GM18499 (cell line): ENCODE results near the gene PRSS22.

Experiments
- ATAC-seq: cut with Tn5 transposase; IDR thresholded peaks from one replicate; pipeline ENCODE4 v1.9.1; 2021; ENCODE audit warnings: moderate number of reproducible peaks; ENCODE audit not compliant: insufficient read depth, unreplicated experiment

PRSS22 gene

DNA sequence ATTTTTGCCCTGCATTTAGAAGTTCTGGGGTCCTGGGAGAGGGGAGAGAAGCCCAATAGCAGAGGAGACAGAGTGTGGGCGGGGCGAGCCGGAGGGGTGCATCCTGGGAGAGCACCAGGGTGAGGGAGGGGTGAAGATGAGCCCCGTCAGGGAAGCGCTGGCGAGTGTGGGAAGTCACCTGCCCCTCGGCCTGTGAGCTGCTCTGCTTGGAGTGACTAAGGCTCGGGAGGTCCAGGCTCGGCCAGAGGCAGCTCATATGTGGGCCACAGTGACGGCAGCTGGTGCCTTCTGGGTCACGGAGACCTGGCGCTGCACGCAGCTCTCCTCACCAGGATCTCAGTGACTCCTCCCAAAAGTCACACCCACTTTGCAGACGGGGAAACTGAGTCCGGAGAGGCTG lies 26.8 kb downstream of the PRSS22 start:
- ATAC-seq, result no peak

DNA sequence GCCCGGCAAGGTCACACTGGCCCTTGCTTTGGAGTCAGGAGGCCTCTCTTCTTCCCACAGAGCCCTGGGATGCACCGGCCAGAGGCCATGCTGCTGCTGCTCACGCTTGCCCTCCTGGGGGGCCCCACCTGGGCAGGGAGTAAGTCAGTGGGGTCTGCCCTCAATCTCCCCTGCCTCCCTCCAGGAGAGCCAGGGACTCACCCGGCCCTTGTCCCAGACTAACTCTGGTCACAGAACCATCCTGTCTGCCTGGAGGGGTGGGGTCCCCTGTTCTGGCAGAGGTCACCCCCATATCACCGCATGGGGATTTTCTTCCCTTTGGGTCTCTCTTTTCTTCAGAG lies 27.6 kb downstream of the PRSS22 start:
- no peak for ATAC-seq

DNA sequence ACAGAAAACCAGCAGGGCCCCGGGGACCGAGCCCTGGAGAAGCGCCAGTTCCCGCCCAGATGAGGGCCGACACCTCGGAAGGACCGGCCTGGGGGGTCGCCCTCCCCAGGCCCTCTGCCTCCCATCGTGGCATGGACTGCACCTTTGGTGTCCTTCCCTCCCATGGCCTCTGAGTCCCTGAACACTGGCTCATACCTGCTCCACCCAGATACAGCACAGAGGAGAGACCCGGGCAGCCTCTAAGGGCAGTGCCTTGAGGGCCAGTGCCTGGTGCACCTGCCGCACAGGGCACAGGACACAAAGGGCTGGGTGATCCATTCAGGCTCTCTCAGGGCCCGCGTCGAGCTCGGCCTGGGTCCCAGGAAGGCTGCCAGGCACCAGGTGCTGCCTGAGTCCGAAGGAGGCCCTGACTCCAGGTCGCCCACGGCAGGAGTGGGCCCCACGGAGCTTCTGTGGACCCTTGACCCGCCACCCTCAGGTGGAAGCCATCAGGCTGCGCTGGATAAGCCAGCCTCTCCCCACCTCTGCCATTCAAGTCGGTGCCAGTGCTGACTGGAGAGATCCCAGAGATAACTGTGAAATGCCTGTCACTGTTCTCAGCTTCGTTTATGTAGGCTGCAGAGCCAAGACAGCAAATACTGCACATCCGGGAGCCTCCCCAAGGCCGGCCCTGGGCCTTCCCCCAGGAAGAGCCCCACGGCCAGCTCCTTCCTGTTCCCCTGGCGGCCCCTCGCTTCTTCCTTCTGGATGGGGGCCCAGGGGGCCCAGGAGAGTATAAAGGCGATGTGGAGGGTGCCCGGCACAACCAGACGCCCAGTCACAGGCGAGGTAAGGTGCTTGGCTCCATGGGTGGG lies 28.2 kb downstream of the PRSS22 start, which contains the start of gene ZG16B:
Gene ZG16B (plus strand): TSS at position 803 of the 854 bp plus-strand sequence. CDS start 139 bp downstream, outside the sequence.
- no peak for ATAC-seq

DNA sequence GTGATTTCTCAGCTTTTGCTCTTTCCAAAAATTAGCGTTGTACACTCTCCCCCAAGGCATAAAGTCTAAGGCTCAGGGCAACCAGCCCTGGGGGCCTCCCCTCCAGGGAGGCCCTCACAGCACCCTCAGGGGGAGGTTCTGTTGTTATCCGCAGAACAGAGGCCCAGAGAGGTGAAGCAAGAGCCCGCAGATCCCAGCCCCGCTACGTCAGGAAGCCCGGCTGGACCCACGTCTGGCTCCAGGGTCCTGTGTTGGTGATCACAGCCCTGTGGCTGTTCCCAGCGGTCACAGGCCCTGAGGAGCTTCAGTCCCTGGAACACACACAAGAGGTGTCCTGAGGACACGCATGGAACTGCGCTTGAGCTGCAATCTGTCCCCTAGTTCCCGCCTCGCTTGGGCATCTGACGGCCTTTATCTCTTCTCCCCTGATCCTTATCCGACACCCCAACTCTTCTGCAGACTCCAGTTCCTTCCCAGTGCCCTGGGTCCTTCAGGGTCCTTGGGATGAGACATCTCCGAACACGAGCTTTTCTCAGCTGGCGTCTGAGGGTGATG lies 29.0 kb downstream of the PRSS22 start:
- ATAC-seq, result no peak

DNA sequence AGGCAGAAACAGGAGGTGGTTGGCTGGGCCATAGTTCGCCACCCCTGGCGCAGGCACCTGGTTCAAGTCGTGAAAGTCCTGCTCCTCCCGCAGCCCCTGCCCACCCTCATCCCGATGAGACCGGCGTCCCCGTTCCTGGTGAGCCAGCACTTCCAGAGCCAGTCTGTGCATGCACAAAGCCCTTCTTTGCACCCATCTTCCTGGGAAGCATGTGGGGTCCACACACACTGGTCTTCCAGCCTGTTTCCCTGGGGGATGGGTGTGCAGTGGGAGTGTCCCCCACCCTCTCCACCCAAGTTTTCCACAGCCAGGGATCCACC lies 29.5 kb downstream of the PRSS22 start:
- no peak for ATAC-seq

DNA sequence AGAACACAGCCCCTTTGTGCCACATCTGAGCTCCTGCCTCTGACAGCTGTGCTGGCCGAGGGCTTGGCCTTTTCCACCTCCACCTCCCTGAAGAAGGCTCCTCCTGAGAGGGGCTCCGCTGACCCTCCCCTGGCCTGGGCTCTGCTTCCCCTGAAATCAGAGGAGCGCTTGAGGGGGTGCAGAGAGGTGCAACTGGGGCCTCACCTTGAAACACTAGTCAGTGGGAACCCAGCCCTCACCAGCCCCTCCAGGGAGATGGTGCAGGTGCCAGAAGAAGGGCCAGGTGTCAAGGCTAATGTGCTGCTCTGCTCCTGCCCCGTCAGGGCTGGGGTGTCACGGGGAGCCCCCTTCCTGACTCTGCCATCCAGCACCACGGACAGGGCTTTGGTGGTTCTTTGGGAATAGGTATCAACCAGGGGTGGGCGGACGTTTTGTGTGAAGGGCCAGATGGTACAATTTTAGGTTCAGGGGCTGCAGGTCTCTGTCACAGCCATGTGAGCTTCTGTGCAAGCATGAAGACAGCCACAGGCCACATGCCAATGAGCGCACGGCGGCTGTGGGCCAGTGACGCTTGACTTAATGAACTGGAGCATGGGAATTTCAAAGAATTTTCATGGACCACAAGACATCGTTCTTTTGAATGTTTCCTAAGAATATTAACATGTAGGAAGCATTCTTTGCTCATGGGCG lies 30.0 kb downstream of the PRSS22 start:
- no peak for ATAC-seq

DNA sequence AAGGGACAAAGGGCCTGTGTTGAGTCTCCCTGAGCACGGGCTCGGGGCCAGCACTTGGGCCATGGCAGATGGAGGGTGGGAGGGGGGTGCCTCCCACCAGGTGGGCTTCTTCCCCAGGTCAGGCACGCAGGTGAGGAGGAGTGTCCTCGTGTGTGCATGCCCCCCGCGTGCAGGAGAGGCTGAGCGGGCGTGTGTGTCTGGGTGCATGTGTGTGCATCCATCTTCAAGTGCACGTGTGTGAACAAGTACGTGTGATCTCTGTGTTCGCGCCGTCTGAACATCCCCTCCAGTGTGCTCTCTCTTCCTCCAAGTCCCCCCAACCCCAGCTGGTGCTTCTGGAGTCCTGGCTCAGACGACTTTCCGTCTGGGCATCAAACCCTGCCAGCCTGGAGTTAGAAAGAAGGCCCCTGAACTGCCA lies 30.6 kb downstream of the PRSS22 start:
- no peak for ATAC-seq

DNA sequence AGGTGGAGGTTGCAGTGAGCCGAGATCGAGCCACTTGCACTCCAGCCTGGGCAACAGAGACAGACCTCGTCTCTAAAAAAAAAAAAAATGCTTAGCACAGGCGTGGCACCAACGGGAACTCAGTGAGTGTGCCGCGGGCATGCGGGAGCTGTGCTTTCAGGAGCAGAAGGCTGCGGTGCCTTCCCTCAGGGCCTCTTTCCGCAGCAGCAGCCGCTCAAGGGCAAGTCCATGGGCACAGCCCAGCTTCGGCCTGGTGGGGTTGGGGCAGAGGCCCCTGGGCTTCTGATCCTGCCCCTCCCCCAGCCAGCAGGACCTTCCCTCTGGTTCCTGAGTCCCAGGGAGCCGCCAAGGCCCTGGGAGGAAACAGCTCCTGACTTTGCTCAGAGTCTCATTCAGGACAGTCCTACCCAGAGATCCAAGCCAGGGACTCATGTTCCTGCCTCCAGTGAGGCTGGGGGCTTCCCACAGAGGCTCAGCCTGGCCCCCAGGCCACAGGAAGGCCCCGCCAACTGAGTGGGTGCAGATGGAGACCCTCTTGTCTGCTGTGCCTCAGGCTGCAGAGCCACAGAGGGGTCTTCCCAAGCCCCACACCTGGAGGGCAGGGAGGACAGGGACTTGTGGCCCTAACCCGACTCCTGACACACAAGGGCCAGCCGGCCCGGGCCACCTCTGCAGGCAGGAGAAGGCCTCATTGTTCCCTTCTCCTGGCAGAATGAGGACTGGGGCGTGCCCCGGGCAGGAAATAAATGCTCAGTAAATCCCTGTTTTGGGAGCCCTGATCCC lies 31.2 kb downstream of the PRSS22 start:
- ATAC-seq, result no peak

DNA sequence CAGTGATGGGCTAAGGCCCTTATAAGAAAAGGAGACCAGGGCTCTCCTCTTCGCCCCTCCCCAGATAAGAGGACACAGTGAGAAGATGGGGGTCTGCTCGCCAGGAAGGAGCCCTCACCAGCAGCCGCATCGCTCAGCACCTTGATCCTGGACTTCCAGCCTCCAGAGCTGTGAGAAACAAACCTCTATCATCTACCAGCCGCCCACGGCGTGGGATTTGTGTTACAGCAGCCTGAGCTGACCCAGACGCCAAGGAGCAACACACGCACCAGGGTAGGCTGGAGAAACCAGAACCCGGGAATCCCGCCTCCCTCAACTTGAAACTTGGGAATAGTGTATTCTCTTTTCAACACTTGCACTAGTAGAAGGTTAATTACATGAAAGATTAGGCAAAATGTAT lies 32.1 kb downstream of the PRSS22 start:
- ATAC-seq, result no peak

DNA sequence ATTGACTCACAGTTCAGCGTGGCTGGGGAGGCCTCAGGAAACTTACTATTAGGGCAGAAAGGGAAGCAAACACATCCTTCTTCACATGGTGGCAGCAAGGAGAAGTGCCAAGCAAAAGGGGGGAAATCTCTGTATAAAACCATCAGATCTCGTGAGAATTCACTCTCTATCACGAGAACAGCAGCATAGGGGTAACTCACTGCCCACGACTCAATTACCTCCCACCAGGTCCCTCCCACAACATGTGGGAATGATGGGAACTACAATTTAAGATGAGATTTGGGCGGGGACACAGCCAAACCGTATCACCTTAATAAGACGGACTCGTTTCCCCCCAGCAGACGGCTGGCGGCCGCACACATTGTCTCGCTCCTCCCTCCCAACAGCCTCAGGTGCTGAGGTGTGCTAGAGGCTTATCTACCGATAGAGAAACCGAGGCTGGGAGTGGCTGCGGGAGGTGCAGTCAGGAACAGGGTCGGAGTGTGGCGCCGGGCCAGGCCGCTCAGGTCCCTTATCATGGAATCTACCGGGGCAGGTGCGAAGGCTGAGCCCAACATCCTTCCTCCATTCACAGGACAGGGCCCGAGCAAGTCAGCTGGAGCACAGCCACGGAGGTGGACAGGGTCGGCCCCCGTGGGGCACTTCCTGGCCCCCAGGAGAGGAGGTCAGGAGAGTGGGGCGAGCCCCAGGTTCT lies 32.8 kb downstream of the PRSS22 start:
- no peak for ATAC-seq

DNA sequence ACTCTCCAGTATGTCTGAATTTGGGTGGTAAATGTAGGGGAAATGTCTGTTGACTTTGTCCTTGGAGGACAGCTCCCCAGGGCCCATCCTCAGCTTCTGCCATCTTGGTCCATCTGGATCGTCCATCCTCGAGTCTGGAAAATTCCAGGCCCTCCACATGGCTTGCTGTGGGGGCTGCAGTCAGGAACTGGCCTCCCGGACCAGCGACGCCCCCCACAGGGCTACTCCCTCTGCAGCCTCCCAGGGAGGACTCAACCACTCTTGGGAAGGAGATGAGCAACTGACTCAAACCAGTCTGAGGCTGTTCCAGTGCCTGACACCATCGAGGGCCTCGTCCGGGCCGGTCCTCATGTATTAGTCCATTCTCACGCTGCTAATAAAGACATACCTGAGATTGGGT lies 33.3 kb downstream of the PRSS22 start:
- no peak for ATAC-seq

DNA sequence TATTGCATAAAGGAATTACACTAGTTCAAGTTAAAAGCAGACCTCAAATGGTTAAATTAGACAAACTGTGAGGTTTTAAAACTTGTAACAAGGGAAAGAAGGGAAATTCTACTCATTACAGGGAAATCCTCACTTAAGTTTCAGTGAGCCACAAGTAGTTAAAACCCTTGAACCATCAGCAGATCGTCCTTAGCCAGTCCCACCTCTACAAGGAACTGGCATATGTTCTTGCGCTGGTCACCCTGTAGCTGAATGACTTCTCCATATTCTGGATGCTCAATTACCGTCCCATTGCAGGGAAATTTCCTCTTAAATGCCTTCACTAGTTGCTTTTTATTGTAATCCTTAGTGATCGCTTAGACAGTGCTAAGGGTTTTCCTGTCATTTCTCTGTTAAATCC lies 35.5 kb downstream of the PRSS22 start:
- no peak for ATAC-seq

DNA sequence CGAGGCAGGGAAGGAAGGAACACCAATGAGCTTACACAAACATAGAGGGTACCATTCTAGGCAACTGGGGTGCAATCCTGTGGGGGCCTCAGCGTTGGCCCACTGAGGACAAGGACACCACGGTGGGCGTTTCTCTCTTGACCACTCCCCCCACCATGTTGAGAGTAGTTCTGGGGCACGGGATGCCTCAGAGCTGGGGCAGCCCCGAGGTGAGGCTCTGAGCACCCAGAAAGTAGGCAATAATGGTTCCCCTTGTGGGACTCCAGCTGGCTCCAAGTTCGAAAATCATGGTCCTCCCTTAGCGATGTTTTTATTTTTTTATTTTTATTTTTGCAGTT lies 35.8 kb downstream of the PRSS22 start:
- no peak for ATAC-seq

DNA sequence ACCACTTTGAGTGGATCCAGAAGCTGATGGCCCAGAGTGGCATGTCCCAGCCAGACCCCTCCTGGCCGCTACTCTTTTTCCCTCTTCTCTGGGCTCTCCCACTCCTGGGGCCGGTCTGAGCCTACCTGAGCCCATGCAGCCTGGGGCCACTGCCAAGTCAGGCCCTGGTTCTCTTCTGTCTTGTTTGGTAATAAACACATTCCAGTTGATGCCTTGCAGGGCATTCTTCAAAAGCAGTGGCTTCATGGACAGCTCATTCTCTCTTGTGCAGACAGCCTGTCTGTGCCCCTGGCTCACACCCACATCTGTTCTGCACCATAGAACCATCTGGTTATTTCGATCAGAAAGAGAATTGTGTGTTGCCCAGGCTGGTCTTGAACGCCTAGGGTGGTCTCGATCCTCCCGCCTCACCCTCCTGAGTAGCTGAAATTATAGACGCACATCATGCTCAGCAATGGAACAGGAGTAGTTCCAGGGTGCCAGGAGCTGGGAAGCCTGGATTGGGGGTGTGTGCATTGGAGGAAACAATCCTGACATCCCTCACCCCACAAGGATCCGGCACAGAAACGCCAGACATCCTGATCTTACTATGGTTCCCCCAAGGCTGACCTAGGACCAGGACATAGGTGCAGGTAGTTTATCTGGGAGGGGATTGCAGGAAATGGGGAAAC lies 36.3 kb downstream of the PRSS22 start:
- ATAC-seq, result no peak

DNA sequence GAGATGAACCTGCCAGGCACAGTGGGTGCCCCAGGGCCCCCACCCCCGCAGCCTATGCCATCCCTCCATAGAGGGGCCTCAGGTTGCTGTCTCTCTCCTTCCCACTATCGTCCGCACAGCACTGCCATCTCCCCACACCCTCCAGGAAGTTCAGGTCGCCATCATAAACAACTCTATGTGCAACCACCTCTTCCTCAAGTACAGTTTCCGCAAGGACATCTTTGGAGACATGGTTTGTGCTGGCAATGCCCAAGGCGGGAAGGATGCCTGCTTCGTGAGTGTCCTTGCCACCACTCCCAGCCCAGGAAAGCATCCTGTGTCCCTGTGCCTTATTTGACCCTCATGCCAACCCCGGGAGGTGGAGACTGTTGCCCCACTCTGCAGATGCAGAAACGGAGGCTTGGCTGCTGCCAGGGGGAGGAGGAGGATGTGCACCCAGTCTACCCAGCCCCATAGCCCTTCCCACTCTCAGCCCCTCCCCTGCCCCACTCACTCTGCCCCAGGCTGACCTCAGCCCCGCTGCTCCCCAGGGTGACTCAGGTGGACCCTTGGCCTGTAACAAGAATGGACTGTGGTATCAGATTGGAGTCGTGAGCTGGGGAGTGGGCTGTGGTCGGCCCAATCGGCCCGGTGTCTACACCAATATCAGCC lies 37.0 kb downstream of the PRSS22 start:
- ATAC-seq, result no peak

DNA sequence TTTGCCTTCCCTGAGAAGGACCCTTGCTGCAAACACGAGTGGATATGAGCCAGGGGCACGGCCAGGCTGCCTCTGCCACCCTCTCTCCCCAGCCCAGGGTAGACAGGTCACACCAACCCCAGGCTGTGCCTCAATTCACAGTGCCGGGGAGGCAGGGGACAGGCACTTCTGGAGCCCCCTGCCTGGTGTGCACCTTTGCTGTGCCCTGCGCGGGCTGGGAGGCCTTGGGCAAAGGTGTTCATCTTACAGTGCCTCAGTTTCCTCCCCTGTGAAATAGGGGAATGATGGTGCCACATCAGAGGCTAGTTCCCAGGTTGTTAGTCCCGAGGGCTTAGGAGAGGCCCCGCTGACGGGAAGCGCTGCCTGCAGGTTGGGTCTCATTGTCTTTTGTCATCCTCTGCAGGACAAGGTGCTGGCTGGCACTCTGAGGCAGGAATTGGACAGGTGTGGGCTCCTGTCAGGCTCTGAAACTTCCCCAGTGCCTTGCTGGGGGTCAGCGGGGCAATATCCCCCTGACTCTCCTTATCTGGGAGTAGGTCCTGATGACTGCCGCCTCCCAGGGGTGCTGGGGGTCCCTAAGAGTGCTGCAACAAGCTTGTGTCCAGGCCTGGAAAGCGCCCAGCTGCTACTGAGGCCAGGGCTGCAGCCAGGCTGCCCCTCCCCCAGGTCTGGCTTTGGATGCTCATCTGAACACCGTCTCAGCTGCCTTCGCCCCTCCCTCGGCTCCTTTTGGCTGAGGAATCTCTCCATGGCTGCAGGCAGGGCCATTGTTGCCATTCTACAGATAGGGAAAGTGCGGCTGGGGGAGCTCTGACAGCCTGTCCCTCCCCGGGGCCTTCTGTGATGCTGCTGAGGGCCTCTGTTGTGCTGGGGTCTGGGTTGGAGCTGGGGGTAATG lies 37.8 kb downstream of the PRSS22 start:
- no peak for ATAC-seq

DNA sequence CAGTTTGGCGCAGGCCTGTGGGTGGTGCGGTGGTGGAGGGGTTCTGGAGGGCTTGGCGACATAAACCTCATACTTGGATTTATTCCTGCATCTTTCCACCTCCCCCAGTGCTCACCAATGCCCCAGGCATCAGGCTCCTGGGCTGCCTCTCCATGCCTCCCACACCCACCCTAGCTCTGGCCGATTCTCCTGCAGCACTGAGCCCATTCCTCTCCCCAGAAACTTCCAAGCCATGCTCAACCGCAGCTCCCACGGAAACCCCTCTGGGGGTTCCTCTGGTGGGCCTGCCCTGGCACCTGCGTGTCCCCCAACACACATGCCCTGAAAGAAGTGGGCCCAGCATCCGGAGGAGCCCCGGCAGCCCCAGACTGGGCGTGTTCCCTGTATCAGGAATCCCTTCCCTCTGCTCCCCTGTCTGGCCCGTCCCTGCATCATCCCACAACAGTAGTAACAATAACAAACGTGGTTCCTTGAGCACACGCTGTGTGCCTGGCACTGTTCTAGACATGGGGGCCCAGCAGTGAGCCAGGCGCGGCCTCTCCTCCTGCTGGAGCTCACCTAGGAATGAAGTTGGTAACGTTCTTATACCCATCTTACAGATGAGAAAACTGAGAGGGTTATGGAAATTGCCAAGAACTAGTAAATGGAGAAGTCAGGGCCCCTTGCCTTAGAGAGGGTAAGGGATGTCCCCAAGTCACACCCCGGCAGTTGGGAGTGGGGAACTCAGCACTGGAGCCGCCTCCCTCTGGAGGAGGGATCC lies 38.6 kb downstream of the PRSS22 start:
- no peak for ATAC-seq
